Brain microvascular endothelial cell (primary cell): ENCODE results near the gene UMOD.

ENCODE experiments used
- DNase-seq: peaks from one replicate; pipeline ENCODE4 v3.0.0-alpha.2; 2020
- H3K27ac ChIP-seq: fragments of 250-450 bp; sonication (Bioruptor Pico); 2 replicates; pipeline ENCODE4 v1.5.1; 2020; ENCODE audit warnings: mild to moderate bottlenecking, moderate library complexity
- H3K27me3 ChIP-seq: fragments of 250-450 bp; sonication (Bioruptor Pico); replicated peaks from 2 replicates; pipeline ENCODE4 v1.5.1; 2020; ENCODE audit warnings: mild to moderate bottlenecking
- H3K36me3 ChIP-seq: fragments of 250-450 bp; sonication (Bioruptor Pico); replicated peaks from 2 replicates; pipeline ENCODE4 v1.5.1; 2020; ENCODE audit warnings: mild to moderate bottlenecking
- H3K4me3 ChIP-seq: 2 replicates; pipeline ENCODE4 v1.5.1; 2011; ENCODE audit warnings: low read depth, mild to moderate bottlenecking, control low read depth, low read length, moderate library complexity
- CTCF ChIP-seq: IDR thresholded peaks from 2 replicates; pipeline ENCODE4 v1.5.1; 2011; ENCODE audit warnings: low read depth, mild to moderate bottlenecking, moderate library complexity, low read length, control low read depth, inconsistent platforms; ENCODE audit errors: missing control alignments
- in situ Hi-C: cut with HindIII; loops from 2 replicates; pipeline ENCODE4 v1.10.0; 2017; ENCODE audit warnings: low sequenced_read_pairs, low pct_ligation_motif_present

UMOD gene

GRCh38 chr16:20332411-20332810 is 20.1 kb downstream of the UMOD start:
- DNase-seq: no peak
- no peaks in the 10 kb centered on the region for H3K27me3 ChIP-seq
- TF ChIP-seq CTCF: no peak
- in situ Hi-C loops: no loop called here
- H3K27ac ChIP-seq: no peak overlapping the region
- H3K4me3 ChIP-seq: no peak overlapping the region
- no peaks in the 10 kb centered on the region for H3K36me3 ChIP-seq

GRCh38 chr16:20331635-20332034 is 20.9 kb downstream of the UMOD start:
- in situ Hi-C loops: no loop called here
- no peak for TF ChIP-seq CTCF
- Histone ChIP-seq H3K4me3 (no peak overlapping the region), H3K27me3 (no peaks in the 10 kb centered on the region), H3K36me3 (no peaks in the 10 kb centered on the region), H3K27ac (no peak overlapping the region)
- DNase-seq: no peak

GRCh38 chr16:20329392-20330138 is 22.9 kb downstream of the UMOD start:
- in situ Hi-C loops: no loop called here
- H3K4me3 ChIP-seq: no peak overlapping the region
- no peaks in the 10 kb centered on the region for H3K27me3 ChIP-seq
- H3K36me3 ChIP-seq: no peaks in the 10 kb centered on the region
- DNase-seq: no peak
- no peak for TF ChIP-seq CTCF
- H3K27ac ChIP-seq: no peak overlapping the region

GRCh38 chr16:20327444-20328041 is 25.0 kb downstream of the UMOD start, which contains the start of gene GP2:
GP2 (minus strand) TSS chr16:20327513; CDS start chr16:20326431, 1,082 bp downstream.
- no peak within 1 kb of the TSS for H3K4me3 ChIP-seq
- H3K36me3 ChIP-seq: no peaks in the 10 kb centered on the region
- H3K27me3 ChIP-seq: no peaks in the 10 kb centered on the region
- in situ Hi-C loops: no loop called here
- no peak for TF ChIP-seq CTCF
- H3K27ac ChIP-seq: no peak within 1 kb of the TSS
- DNase-seq: no peak

- H3K4me3 ChIP-seq: no peak overlapping the region
- no peak for TF ChIP-seq CTCF
- in situ Hi-C loops: no loop called here
- H3K27ac ChIP-seq: no peak overlapping the region
- no peak for DNase-seq
- no peaks in the 10 kb centered on the region for H3K36me3 ChIP-seq
- H3K27me3 ChIP-seq: no peaks in the 10 kb centered on the region
These were observed 26.2 kb downstream of the UMOD start for GRCh38 chr16:20326321-20326720.
